G401 (cell line): ENCODE measurements around the gene RSPRY1. TPM values are rescaled to one million over a fixed set of nuclear protein-coding genes. Genes with fewer than 3 reads are reported as not detected.

Experiments used
- DNase-seq: peaks from one replicate; pipeline ENCODE4 v3.0.0-alpha.2; 2015; ENCODE audit warnings: low spot score
- in situ Hi-C: cut with HindIII; loops from 2 replicates; pipeline ENCODE4 v1.10.0; 2016; ENCODE audit warnings: low sequenced_read_pairs, mixed read lengths
- total RNA-seq: library from RNA; depleted of rRNA; stranded (reverse); fragments of >200 nt; shearing (Covaris generic); gene quantifications from 2 replicates; pipeline ENCODE4 v1.2.3, GENCODE V29; 2014; rRNA removed

Gene RSPRY1
- total RNA-seq, 1 experiment from 2014 or later = 36.2 TPM

- DNase-seq = no peak
- in situ Hi-C loops = no loop called here
Measured at GRCh38 chr16:57283214-57283958, 97.3 kb downstream of the RSPRY1 start.

- in situ Hi-C loops = no loop called here
- DNase-seq = no peak
Measured at GRCh38 chr16:57283959-57284208, 97.8 kb downstream of the RSPRY1 start.

- in situ Hi-C loops = no loop called here
- DNase-seq = no peak
Measured at GRCh38 chr16:57284209-57284951, 98.3 kb downstream of the RSPRY1 start, which contains the start of gene PLLP. Gene PLLP (minus strand): TSS chr16:57284672. CDS start chr16:57284540, 132 bp downstream.

- DNase-seq = no peak
- in situ Hi-C loops = no loop called here
Measured at GRCh38 chr16:57284952-57285363, 98.8 kb downstream of the RSPRY1 start.

- DNase-seq = no peak
- in situ Hi-C loops = no loop called here
Measured at GRCh38 chr16:57285379-57285778, 99.2 kb downstream of the RSPRY1 start.

GRCh38 chr16:57289391-57290257 is 103.5 kb downstream of the RSPRY1 start:
- in situ Hi-C loops = no loop called here

More at GRCh38 chr16:57289391-57290257, 103.5 kb downstream of the RSPRY1 start:
- DNase-seq = no peak

Other genes starting within 250 kb of the RSPRY1 start
- gene CETP, start 224.4 kb upstream of the RSPRY1 start, total RNA-seq = not detected in 2 replicates
- 0.07 TPM in 1 of 2 replicates, not detected in the other for gene NLRC5, start 196.8 kb upstream of the RSPRY1 start, total RNA-seq
- gene CPNE2, start 93.7 kb upstream of the RSPRY1 start, total RNA-seq = 31.9 and 36.7 TPM in 2 replicates
- 46.6 and 66.3 TPM in 2 replicates for gene PSME3IP1, start 290 bp upstream of the RSPRY1 start, total RNA-seq
- 79.4 and 98.0 TPM in 2 replicates for gene ARL2BP, start 58.9 kb downstream of the RSPRY1 start, total RNA-seq
- gene PLLP, start 98.3 kb downstream of the RSPRY1 start, total RNA-seq = 1.5 and 2.7 TPM in 2 replicates
- not detected in 2 replicates for gene CCL22, start 172.5 kb downstream of the RSPRY1 start, total RNA-seq
- gene CX3CL1, start 186.2 kb downstream of the RSPRY1 start, total RNA-seq = 0.43 TPM in 1 of 2 replicates, not detected in the other
- not detected in 2 replicates for gene CCL17, start 218.4 kb downstream of the RSPRY1 start, total RNA-seq